IPS DF 19.7 (cell line): ENCODE data around the gene BMPER.

Experiments
- DNase-seq: peaks from one replicate; pipeline ENCODE4 v3.0.0-alpha.2; 2013; ENCODE audit warnings: low read depth, low spot score

Gene BMPER

DNA sequence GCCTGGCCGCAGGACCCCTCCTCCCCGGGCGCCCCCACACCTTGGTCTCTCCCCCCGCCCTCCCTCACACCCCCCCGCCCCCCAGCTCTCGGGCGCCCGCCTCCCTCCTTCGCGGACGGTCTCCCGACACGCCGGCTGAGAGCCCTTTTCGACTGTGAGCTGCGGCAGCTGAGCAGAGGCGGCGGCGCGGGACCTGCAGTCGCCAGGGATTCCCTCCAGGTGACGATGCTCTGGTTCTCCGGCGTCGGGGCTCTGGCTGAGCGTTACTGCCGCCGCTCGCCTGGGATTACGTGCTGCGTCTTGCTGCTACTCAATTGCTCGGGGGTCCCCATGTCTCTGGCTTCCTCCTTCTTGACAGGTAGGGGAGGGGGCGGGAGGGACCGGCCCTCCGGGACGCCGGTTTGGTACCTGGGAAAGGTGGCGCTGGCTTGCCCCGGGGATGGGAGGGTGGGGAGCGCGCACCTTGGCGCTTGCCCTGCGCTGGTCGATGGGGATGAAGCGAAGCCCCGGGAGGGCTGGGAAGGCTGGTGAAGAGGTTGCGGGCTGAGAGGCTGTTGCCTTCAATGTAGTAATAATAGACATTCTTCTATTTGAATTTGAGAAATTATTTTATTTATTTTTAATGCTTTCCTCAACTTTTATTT lies at the start of gene BMPER:
TSS of gene BMPER (plus strand) at position 151 of the 644 bp plus-strand sequence. CDS start at position 226, 75 bp downstream.
- DNase-seq, result no peak

DNA sequence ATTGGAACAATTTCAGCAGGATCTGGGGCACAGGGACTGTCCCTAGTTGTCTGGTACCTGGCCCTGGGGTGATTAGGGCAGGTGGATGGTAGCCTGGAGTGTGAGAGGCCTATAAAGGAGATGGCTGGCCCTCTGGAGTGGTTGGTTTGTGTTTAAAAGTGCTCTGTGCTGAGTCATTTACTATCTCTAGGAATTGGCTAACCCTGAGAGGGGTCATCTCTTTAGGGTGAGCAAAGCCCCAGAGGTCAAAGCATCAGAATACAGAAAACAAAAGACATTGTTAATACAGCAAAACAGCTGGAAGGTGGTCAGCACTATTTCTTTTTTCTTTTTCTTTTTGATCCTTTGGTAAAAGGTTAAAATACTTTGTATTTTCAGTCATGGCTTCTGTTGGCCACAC lies 43.4 kb upstream of the BMPER start:
- no peak for DNase-seq

DNA sequence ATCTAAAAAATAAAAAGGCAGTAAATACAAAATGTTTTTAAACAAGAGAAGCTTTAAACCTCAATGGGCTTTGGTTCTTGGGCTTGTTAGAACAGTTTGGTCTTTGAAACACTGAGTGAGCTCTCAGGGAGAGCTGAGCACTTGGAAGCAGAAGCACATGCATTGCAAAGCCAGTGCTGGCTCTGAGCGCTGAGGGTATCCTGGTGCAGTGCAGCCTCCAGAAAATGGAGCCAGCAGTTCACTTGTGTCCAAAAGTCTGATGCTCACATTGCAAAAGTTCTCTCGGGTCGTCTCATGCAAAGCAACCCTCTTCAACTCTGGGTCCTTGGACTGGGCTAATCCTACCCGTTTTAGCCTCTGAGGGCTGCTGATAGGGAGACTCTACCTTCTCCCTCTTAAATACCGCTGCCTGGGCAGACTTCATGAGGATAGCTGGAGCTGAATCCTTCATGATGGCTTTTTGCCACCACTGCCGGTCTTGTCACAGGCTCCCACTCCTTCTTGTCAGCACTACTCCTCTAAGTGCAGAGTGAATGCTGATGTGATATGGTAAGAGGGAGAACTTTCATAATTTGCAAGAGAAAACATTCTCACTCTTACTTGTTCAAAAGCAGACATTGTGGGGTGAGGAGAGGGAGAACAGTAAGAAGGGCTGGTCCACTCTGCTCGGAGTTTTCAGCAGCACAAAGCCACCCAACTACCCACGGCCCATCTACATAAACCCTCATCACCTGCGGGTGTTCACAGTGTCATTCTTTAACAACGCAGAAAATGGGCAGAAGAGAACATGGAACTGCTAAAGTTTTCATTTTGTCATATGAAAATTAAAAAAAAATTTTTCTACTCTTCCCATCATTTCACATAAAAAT lies 42.2 kb upstream of the BMPER start:
- DNase-seq, result no peak

DNA sequence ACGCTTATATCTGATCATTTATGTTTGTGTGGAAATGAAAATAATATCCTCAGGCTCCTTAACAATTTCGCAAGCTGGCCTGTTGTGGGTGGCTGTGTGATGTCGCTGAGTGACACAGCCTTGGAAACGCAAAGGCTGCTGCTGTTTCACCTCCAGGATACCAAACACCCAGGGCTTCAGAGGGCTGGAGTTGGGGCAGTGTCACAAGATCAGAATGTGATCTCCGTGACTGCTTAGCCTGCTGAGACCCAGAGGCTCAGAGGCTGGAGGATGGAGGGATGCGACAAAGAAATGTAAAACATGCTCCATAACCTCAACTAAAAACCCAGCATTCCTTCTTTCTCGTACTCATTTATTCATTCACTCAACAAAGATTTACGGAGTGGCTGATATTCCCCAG lies 37.2 kb upstream of the BMPER start:
- DNase-seq, result no peak

DNA sequence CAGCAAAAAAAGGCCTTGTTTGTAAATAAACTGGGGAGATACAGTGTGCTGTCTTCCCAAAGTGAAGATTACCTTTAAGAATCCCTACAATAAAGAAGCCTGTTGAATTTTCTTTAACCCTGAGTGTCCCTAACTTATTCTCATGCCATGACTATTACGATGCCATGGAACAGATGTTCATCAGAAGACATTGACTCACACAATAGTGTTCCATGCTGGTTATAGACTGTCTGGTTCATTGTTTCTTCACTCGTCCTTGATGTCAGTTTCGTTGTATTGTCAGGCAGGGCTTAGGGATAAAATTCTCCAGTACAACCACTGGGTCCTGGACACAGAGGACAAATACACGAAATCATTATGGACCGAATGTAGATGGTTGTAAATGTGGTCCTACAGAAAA lies 36.2 kb upstream of the BMPER start:
- no peak for DNase-seq

DNA sequence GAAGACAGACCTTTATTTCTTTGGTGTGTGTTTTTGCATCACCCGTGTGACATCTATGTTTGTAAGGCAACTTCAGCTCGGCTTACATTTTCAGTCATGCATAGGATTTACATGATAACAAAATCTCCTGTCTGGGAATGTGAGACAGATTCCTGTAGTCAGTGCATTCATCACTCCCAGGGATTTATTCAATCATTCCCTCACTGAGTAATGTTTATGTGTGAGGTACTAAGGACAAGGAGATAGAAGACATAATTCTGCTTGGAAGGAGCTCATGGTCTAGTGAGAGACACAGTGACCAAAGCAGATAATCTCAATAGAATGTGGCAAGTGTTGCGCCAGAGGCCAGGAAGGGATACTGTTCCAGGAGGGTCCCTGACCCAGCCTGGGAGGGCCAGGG lies 35.2 kb upstream of the BMPER start:
- DNase-seq, result no peak

DNA sequence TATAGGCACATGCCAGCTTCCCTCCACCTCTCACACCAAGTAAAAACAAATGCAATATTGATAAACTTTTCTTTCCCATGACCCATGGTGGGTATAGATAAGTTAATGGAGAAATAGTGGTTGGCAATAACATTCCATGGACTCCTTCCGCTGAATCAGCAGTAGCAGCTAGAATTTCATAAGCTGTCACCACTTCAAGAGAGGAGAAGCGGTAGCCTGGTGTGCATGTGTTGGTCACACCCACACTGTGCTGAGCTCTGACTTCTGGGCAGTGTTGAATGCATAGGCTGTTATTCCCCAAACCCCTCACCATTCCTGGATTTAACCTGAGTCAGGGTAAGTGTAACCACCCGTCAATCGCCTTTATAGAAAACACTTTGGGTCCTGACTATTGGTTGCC lies 32.5 kb upstream of the BMPER start:
- no peak for DNase-seq

DNA sequence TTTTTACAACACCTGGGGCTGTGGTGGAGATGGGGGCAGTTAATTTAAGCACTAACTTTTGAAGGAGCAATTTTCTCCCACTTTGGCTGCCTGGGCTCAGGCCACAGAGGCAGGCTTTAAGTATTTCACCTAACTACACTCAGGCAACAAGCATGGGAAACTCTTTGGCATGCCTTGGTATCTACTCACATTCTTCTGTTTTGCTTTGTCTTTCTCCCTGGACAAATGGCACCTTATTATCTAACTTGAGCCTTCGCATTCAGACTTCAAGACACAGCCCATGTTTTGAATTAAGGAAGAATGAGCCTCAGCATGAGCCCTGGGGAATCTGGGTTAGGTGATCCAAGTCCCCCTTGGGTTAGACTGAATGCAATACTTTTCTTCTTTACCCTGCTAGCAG lies 31.8 kb upstream of the BMPER start:
- no peak for DNase-seq

DNA sequence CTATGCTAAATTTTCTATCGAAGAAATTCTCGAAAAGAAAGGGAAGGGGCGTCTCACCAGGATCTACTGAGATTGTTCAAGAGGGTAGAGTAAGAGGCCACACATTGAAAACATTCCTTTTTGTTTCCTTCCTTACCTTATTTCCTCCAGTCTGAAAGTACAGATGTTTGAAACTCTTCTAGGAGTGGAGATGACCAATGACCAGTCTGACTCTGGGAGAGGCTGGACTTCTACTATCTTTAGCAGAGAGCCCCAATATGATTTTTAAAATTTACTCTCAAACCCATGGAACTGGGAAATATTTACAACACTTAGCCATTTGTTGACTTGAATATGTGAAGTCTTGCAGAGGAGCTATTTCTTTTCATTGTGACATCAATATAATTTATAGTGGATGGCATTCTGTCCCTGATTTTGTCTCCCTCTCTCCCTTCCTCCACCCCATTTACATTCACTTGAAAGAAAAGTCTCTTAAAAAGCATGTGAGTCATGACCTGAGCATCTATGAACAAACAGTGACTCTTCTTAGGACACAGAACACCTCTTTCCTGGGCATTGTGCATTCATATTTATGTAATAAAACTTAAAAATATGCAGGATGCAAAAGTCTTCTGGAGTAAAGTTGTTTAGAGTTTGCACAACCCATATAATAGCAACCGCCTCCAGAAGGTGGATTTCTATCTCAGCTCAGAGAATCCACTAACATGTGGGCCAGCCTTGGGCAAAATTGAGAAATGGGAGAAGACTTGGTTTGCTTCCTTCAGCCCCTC lies 31.2 kb upstream of the BMPER start:
- DNase-seq, result no peak

DNA sequence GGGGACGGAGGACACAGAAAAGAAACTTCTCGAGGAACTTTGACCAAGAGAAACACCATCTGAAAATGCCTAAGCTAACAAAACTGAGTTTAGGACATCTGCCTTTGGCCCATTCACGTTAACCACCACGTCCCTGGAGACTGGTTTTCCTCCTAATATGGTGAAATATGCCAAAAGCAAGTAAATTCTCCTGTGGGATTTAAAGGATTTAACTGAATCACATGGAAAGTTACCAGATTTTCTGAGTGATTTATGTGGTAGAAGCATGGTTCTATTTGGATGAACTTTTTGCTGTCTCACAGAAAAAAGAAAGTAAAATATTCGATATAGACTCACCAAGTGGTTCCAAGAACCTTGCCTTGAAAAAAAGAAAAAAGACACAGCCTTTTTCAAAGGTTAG lies 30.4 kb upstream of the BMPER start:
- no peak for DNase-seq

DNA sequence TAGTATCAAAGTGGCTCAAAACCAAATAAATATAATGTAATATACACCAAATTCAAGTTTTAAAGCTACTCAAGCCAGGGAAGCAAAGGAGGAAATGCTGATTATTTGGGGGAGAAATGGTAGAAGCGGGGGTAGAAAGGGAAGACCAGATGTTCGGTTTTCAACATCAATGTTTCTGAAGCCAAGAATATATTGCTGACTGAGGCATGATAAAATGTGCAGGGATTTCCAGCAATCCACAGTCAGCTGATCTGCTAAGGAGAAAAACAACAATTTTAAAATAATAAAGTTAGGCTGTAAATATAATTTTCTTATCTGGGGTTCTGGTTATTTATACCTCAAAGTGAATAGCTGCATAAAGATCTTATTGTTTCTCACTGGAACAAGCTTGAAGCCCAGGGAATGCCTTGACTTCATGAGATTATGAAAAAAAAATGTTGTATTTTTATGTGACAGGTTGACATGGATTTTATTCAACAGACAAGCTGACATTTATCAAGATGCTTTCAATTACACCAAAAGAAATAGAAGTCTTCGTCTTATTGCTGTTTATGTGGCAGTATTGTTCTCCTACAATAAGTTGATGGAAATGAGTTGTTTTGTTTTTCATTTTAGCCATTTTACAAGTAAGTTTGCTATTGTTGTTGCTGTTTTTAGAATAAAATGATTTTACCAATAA lies 28.6 kb upstream of the BMPER start:
- DNase-seq, result no peak

DNA sequence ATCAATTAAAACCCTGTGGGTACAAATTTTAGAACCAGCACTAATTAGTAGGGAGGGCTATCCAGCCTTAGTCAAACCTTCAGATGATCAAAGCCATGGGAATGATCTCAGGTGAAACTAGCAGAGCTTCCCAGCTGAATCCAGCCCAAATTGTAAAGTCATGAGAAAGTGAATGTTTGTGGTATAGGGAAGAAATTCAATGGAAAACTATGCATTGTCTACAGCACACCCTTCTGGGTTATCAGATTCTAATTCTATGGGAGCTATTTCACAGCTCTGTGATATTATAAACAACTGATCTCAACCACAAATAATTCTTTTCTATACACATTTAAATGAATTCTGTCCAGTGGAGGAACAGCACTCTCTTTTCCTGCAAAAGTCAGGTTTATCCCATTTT lies 24.6 kb upstream of the BMPER start:
- no peak for DNase-seq

DNA sequence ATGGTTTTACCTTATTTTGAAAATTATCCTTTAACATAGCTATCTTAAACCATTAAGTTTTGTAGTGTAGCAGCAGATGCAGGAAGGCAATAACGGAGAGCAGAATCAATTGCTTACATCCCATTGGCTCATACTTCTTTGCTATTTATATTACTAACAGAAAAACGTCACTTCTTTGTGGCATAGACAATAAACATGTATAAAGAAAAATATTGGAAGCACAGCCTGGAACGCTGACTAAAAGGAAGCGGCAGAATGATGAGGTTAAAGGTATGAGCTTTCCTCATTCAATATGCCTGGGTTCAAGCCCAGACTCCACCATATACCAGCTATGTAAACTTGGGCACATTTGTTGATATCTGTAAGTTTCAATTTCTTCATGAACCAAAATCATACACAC lies 24.0 kb upstream of the BMPER start:
- no peak for DNase-seq

DNA sequence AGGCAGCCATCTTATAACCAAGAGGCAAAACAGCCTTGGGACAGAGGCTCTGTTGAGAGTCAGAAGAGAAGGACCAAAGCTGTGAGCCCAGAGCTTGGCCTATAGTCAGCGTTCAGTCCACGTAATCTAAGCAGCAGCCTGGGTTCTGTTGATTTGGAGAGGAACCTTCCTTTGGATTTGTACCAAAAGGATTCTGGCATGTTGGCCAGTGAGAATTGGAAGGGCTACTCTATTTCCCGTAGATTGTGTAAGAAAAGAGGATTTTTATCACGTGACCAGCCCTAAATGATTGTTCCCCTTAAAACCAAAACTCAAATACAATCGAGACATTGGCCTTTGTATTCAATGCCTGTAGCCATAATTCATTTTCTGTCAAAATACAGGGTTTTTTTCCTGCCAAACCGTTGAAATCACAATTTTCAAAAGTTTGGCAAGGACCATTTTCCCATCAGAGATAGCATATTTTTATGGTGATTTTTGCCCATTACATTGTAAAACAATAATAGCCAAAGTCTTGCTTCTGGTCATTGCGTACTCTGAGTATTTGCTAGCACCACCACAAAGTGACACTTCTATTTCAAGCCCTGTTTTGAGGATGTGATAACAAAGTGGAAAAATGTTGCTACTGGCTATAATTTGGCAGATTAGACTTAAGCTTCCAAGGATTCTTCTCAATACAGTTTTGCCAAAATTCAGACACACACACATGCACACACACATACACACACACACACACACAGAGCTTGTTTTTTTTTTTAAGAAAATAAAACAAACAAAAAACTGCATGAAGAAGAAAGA lies 23.1 kb upstream of the BMPER start:
- DNase-seq, result no peak

DNA sequence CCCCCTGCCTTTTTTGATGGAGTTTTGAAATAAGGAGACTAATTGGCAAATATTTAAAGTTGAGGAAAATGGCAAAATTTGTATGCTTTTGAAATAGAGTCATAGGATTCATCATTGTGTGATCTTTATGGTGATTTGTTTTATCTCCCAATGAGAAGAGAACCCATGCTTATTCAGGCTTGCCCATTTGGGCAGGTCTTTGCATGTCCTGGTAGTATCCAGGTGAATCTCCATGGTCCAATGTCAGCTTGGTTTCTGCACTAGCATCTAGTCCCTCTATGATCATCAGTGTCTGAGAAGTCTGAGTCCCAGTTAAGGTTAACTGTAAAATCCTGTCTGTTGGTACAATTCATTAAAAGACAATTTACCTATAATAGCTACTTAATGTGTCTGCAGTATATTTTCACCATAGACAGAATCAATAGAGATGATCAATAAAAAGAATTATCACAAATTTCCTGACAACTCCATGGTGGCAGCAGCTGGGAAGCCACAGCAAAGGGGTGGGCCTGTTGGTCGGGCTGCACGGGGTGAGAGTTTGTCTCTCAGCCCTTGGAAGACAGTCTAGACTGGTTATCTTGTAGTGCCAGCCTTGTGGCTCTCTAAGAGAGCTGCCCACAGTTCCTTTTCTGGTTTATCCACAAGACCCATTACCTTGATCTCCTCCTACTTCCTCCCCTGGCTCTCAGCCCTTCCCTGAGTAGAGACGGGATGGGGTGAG lies 22.2 kb upstream of the BMPER start:
- no peak for DNase-seq

DNA sequence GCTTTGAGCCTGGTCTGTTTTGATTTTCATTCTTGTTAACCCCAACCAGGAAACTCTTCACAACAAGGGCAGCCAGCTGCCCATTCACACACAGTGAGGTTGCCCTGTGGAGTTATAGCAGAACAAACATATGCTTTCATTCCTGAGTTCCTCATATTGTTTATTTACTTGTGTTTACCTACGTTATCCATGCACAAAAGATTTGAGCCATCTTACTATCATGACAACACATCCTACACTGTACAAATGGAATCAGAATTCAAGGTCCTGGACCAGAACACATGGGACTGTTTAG lies 21.7 kb upstream of the BMPER start:
- DNase-seq, result no peak

DNA sequence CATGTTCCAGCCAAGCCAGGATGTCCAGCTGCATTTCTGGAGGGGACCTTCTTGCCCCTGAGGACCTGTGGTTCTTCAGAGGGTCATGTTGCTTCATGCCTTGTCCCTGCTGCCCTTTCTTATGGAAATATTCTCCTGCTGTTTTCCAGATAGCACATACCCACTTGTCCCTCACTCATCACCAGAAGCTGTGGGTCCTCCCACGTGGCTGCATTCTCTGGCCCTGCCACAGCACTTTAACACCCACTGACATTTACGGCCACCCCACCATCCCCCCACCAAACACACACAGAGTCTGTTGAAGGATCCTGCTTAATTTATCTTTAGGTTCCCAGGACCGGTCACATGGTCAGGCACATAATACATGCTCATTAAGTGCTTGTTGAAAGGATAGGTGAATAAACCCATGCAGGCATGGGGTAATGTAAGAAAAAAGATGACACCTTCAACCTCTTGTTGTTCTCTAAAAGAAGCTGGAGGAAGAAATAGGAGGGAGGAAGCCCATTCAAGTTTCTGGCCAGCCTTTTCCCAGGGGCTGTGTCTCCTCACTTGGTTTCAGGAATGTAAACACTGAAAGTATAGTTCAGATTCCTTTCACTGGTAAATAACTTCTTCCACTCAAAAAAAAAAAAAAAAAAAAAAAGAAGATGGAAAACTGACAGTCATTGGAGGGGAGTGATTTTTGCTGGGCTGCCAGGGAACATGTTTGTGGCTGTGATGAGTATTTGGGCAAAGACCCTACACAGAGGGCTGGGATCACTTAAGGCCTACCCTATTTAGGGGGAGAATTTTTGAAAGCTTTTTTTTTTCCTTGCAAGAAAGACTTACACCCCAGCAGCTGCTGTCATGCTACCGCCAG lies 19.8 kb upstream of the BMPER start:
- no peak for DNase-seq

DNA sequence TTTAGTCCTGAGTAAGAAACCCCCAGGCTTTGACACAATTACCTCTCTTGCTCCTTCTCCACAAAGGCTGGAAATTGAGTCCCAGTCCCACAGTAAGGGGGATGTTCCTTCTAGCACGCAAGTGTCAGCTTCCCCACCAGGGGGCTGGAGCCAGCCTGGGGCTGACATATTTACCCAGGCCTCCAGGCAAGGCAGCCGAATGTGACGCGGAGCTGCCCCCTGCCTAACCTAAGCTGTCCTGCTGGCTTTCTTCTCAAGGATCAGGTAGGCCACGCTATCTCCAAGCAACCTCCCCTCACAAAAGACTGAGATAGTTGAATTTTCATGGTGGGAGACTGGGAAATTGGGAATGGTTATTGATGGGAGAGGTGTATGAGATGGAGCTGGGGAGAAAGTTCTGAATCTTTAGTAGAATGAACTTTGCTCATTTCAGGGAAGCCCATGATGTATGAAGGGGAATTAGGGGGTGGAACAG lies 19.2 kb upstream of the BMPER start:
- no peak for DNase-seq

DNA sequence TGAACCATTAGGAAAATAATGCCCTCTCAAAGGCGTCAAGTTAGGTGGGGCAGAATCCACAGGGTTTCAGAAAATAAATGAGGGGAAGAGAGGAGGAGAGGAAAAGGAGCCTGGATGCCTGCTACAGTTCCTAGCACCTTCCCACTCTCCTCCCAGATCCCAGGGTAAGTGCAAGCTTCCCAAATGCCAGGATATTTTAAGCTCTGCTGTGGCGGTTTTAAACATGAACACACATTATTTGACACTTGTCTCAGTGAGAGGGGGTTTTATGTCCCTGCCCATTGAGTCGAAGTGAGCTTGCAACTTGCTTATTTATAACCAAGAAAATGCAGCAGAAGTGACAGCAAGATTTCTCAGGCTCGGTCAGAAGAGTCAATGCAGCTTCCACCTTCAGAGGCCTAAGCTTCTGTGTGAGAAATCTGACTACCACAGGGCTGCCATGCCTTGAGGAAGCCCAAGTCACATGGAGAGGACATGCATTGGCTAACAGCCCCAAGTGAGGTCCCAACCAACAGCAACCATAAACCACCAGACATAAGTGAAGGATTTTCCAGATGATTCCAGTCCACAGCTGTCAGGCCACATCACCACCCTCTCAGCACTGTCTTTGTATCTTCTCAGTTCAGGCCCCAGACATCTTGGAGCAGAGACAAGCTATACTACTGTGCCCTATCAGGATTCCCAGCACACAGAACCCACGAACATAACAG lies 17.9 kb upstream of the BMPER start:
- DNase-seq, result no peak
